BLaER1 (cell line): Measurements from ENCODE around the gene HBP1.

ENCODE experiments used
- H3K27ac ChIP-seq: shearing (Covaris generic); formaldehyde crosslinking; 2 replicates; pipeline ENCODE4 v1.8.1; 2022
- H3K27me3 ChIP-seq: shearing (Covaris generic); formaldehyde crosslinking; 2 replicates; pipeline ENCODE4 v1.8.1; 2022
- H3K36me3 ChIP-seq: shearing (Covaris generic); formaldehyde crosslinking; 2 replicates; pipeline ENCODE4 v1.8.1; 2022
- H3K4me1 ChIP-seq: shearing (Covaris generic); formaldehyde crosslinking; 2 replicates; pipeline ENCODE4 v1.8.1; 2022
- H3K4me2 ChIP-seq: shearing (Covaris generic); formaldehyde crosslinking; 2 replicates; pipeline ENCODE4 v1.8.1; 2022
- H3K4me3 ChIP-seq: shearing (Covaris generic); formaldehyde crosslinking; 2 replicates; pipeline ENCODE4 v1.8.1; 2022
- H3K9ac ChIP-seq: shearing (Covaris generic); formaldehyde crosslinking; 2 replicates; pipeline ENCODE4 v1.8.1; 2022
- H3K9me3 ChIP-seq: shearing (Covaris generic); formaldehyde crosslinking; 2 replicates; pipeline ENCODE4 v1.8.1; 2022
- H4K20me1 ChIP-seq: shearing (Covaris generic); formaldehyde crosslinking; 2 replicates; pipeline ENCODE4 v1.8.1; 2022
- Cebpa-rat ChIP-seq: shearing (Covaris generic); IDR thresholded peaks from 2 replicates; pipeline ENCODE4 v1.8.1; 2022

HBP1 gene

DNA sequence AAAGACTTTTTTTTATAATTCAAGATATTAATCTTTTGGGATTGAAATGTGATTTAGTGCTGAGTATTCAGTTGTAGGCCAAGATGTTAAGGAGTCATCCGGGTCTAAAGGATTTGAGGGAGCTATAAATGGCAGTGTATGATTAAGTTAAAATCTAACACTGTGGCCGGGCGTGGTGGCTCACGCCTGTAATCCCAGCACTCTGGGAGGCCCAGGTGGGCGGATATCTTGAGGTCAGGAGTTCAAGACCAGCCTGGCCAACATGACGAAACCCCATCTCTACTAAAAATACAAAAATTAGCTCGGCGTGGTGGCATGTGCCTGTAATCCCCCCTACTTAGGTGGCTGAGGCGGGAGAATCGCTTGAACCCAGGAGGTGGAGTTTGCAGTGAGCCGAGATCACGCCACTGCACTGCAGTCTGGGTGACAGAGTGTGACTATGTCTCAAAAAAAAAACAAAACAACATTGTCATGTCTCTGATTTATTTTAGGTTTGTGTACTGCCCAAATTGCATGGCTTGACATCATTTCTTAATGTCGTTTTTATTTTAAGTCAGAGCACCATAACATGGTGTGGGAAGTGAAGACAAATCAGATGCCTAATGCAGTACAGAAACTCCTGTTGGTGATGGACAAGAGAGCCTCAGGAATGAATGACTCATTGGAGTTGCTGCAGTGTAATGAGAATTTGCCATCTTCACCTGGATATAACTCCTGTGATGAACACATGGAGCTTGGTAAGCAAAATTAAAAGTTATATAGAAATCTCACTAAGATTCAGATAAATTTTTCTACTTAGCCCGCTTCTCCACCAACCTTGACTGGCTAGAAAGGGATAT lies 10.7 kb downstream of the HBP1 start:
- no peaks in the 10 kb centered on the region for H3K27me3 ChIP-seq
- H3K36me3 ChIP-seq: peaks cover 48% of the 10 kb centered on the region
- no peak overlapping the region for H3K27ac ChIP-seq
- H3K9me3 ChIP-seq: no peaks in the 10 kb centered on the region
- no peak overlapping the region for H3K9ac ChIP-seq
- no peak overlapping the region for H3K4me3 ChIP-seq
- H3K4me1 ChIP-seq: no peaks in the 10 kb centered on the region
- peaks cover 72% of the 10 kb centered on the region for H4K20me1 ChIP-seq
- no peak for TF ChIP-seq Cebpa-rat
- no peak overlapping the region for H3K4me2 ChIP-seq

DNA sequence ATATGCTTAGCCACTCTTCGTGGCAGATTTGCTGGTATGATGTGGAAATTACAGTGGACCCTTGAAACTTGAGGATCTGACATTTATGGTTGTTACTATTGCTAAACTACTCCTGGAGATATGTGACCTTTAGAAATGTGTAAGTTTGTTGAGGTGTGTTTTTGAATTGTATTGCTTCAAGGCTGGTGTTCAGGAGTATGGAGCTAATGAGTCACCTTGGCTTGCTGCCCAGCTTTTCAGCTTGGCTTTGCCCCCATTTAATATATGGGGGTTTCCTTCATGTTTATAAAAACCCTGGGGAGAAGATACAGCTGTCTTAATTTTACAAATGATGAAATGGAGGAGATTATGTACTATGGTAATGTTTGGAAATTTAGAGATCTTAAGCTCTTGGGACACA lies 11.6 kb downstream of the HBP1 start:
- H3K9me3 ChIP-seq: no peaks in the 10 kb centered on the region
- H3K4me1 ChIP-seq: no peaks in the 10 kb centered on the region
- no peak overlapping the region for H3K4me2 ChIP-seq
- no peak overlapping the region for H3K9ac ChIP-seq
- no peak overlapping the region for H3K27ac ChIP-seq
- no peak for TF ChIP-seq Cebpa-rat
- H3K27me3 ChIP-seq: no peaks in the 10 kb centered on the region
- H3K4me3 ChIP-seq: no peak overlapping the region
- H4K20me1 ChIP-seq: peaks cover 72% of the 10 kb centered on the region
- H3K36me3 ChIP-seq: peaks cover 56% of the 10 kb centered on the region

DNA sequence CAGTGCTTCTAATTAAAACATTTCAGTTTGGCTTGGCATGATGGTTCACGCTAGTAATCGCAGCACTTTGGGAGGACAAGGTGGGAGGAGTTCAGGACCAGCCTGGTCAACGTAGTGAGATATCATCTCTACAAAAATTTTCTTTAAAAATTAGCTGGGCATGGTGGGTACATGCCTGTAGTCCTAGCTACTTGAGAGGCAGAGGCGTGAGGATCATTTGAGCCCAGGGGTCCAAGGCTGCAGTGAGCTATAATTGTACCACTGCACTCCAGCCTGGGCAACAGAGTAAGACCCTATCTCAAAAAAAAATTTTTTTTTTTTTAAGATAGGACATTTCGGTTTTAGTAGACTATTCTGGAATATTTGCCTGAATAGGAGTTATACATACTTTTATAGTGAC lies 12.4 kb downstream of the HBP1 start:
- H4K20me1 ChIP-seq: peaks cover 69% of the 10 kb centered on the region

DNA sequence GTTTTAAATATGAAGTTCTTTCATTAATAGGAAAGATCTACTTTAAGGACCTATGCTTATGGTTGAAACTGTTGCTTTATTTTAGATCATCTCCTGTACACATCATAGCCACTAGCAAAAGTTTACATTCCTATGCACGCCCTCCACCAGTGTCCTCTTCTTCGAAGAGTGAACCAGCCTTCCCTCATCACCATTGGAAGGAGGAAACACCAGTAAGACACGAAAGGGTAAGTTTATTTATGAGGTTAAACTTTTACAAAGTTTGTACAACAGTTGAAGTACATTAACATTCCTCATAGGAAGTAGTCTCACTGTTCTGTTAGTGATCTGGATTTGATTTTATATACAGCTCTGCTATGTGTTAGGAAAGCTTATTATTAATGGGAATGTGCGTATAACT lies 16.9 kb downstream of the HBP1 start:
- H3K9me3 ChIP-seq: no peaks in the 10 kb centered on the region
- no peak overlapping the region for H3K4me2 ChIP-seq
- no peak for TF ChIP-seq Cebpa-rat
- no peak overlapping the region for H3K27ac ChIP-seq
- peaks cover 35% of the 10 kb centered on the region for H4K20me1 ChIP-seq
- H3K4me1 ChIP-seq: no peaks in the 10 kb centered on the region
- H3K9ac ChIP-seq: no peak overlapping the region
- no peak overlapping the region for H3K4me3 ChIP-seq
- peaks cover 92% of the 10 kb centered on the region for H3K36me3 ChIP-seq
- no peaks in the 10 kb centered on the region for H3K27me3 ChIP-seq

More for the DNA sequence above, 12.4 kb downstream of the HBP1 start:
- no peak for TF ChIP-seq Cebpa-rat
- Histone ChIP-seq H3K9me3 (no peaks in the 10 kb centered on the region), H3K36me3 (peaks cover 64% of the 10 kb centered on the region), H3K4me3 (no peak overlapping the region), H3K27ac (no peak overlapping the region), H3K4me2 (no peak overlapping the region), H3K27me3 (no peaks in the 10 kb centered on the region), H3K4me1 (no peaks in the 10 kb centered on the region), H3K9ac (no peak overlapping the region)

- no peaks in the 10 kb centered on the region for H3K9me3 ChIP-seq
- peaks cover 29% of the 10 kb centered on the region for H4K20me1 ChIP-seq
- H3K4me2 ChIP-seq: no peak overlapping the region
- no peak overlapping the region for H3K4me3 ChIP-seq
- H3K9ac ChIP-seq: no peak overlapping the region
- H3K36me3 ChIP-seq: peaks cover 89% of the 10 kb centered on the region
- H3K27ac ChIP-seq: no peak overlapping the region
- no peaks in the 10 kb centered on the region for H3K27me3 ChIP-seq
- H3K4me1 ChIP-seq: no peaks in the 10 kb centered on the region
- no peak for TF ChIP-seq Cebpa-rat
Measured at GRCh38 chr7:107186240-107186639, 17.4 kb downstream of the HBP1 start.

- H3K4me1 ChIP-seq: no peaks in the 10 kb centered on the region
- peaks cover 32% of the 10 kb centered on the region for H4K20me1 ChIP-seq
- H3K9ac ChIP-seq: no peak overlapping the region
- H3K36me3 ChIP-seq: peaks cover 86% of the 10 kb centered on the region
- no peak overlapping the region for H3K4me3 ChIP-seq
- no peaks in the 10 kb centered on the region for H3K27me3 ChIP-seq
- H3K4me2 ChIP-seq: no peak overlapping the region
- TF ChIP-seq Cebpa-rat: no peak
- no peak overlapping the region for H3K27ac ChIP-seq
- no peaks in the 10 kb centered on the region for H3K9me3 ChIP-seq
Measured at GRCh38 chr7:107187774-107188173, 19.0 kb downstream of the HBP1 start.

DNA sequence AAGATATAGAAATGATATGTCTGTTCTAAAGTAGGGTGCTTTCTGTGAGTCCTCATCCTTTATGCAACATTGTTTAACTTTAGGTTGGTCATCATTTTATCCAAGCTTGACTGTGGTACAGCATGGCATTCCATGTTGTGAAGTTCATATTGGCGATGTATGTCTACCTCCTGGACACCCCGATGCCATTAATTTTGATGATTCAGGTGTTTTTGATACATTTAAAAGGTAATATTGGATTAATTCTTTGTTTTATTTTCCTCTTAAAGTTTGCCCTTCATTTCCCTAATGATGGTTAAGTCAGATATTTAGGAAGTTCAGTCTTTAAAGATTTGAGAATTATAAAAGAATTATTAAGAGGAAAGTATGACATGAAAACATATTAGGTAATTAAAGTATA lies 21.3 kb downstream of the HBP1 start:
- TF ChIP-seq Cebpa-rat: no peak
- H4K20me1 ChIP-seq: peaks cover 37% of the 10 kb centered on the region
- no peak overlapping the region for H3K9ac ChIP-seq

DNA sequence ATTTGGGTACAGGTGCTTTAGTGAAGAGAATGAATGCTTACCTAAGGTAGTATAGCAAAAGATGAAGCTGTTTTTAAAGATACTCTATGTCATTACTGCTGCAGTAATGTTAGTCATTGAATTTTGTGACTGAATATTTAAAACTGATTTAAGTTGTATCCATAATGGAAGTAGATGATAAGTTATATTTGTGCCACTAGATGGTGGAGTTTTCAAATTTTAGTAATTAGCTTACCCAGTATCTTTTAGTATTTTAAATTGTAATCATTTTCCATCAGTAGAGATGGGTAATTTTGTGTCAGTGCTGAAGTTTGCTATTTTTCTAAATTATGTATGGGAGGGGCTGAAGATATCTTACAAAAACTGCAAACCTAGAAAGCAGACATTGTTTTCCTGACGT lies 25.2 kb downstream of the HBP1 start:
- Histone ChIP-seq H3K9me3 (no peaks in the 10 kb centered on the region), H3K27ac (no peak overlapping the region), H4K20me1 (peaks cover 18% of the 10 kb centered on the region; the same call in 1 of the 2 replicates), H3K9ac (no peak overlapping the region), H3K4me3 (no peak overlapping the region), H3K4me1 (no peaks in the 10 kb centered on the region), H3K4me2 (no peak overlapping the region), H3K27me3 (no peaks in the 10 kb centered on the region), H3K36me3 (peaks cover 76% of the 10 kb centered on the region)
- TF ChIP-seq Cebpa-rat: no peak

More for the DNA sequence above, 21.3 kb downstream of the HBP1 start:
- H3K9me3 ChIP-seq: no peaks in the 10 kb centered on the region
- no peaks in the 10 kb centered on the region for H3K4me1 ChIP-seq
- no peaks in the 10 kb centered on the region for H3K27me3 ChIP-seq
- H3K27ac ChIP-seq: no peak overlapping the region
- H3K36me3 ChIP-seq: peaks cover 80% of the 10 kb centered on the region
- H3K4me2 ChIP-seq: no peak overlapping the region
- H3K4me3 ChIP-seq: no peak overlapping the region

- Histone ChIP-seq H3K36me3 (peaks cover 84% of the 10 kb centered on the region), H3K4me1 (no peaks in the 10 kb centered on the region)
- no peak for TF ChIP-seq Cebpa-rat
Measured at GRCh38 chr7:107196834-107197610, 28.2 kb downstream of the HBP1 start.

More at GRCh38 chr7:107196834-107197610, 28.2 kb downstream of the HBP1 start:
- Histone ChIP-seq H3K9me3 (no peaks in the 10 kb centered on the region), H3K4me3 (no peak overlapping the region), H3K4me2 (no peak overlapping the region), H3K27me3 (no peaks in the 10 kb centered on the region), H3K9ac (no peak overlapping the region), H3K27ac (no peak overlapping the region), H4K20me1 (peaks cover 18% of the 10 kb centered on the region; the same call in 1 of the 2 replicates)
